Activated CD4-positive, alpha-beta T cell treated with anti-CD3 and anti-CD28 coated beads, Interleukin-2, amount 10 ng/mL, durations not matched to agents 24 days and 14 days (primary cell): ENCODE measurements around the gene PDE4C. TPM values are rescaled to one million over a fixed set of nuclear protein-coding genes. Genes with fewer than 3 reads are reported as not detected.

Experiments used
- DNase-seq: peaks from one replicate; pipeline ENCODE4 v3.0.0; 2022
- H3K27ac Mint-ChIP-seq: one replicate; pipeline ENCODE4 v1.8.0; 2022; ENCODE audit warnings: mild to moderate bottlenecking, mixed read lengths
- H3K27me3 Mint-ChIP-seq: one replicate; pipeline ENCODE4 v1.8.0; 2022; ENCODE audit warnings: mixed read lengths
- H3K36me3 Mint-ChIP-seq: one replicate; pipeline ENCODE4 v1.8.0; 2022; ENCODE audit warnings: low read depth, mild to moderate bottlenecking, mixed read lengths
- H3K4me1 Mint-ChIP-seq: one replicate; pipeline ENCODE4 v1.8.0; 2021; ENCODE audit warnings: mixed read lengths
- H3K4me3 Mint-ChIP-seq: one replicate; pipeline ENCODE4 v1.8.0; 2022; ENCODE audit warnings: mild to moderate bottlenecking, moderate library complexity, mixed read lengths
- H3K9me3 Mint-ChIP-seq: one replicate; pipeline ENCODE4 v1.8.0; 2021; ENCODE audit warnings: mixed read lengths
- intact Hi-C: fragments of 100-400 bp; cut with micrococcal nuclease; formaldehyde crosslinking; loops from one replicate; pipeline ENCODE4 v1.15.1; 2023
- total RNA-seq: library from RNA; stranded (reverse); gene quantifications from 2 replicates; pipeline ENCODE4 v1.2.3, GENCODE V29; 2022

PDE4C gene
- total RNA-seq, 1 donor from 2014 or later = 0.37 TPM

DNA sequence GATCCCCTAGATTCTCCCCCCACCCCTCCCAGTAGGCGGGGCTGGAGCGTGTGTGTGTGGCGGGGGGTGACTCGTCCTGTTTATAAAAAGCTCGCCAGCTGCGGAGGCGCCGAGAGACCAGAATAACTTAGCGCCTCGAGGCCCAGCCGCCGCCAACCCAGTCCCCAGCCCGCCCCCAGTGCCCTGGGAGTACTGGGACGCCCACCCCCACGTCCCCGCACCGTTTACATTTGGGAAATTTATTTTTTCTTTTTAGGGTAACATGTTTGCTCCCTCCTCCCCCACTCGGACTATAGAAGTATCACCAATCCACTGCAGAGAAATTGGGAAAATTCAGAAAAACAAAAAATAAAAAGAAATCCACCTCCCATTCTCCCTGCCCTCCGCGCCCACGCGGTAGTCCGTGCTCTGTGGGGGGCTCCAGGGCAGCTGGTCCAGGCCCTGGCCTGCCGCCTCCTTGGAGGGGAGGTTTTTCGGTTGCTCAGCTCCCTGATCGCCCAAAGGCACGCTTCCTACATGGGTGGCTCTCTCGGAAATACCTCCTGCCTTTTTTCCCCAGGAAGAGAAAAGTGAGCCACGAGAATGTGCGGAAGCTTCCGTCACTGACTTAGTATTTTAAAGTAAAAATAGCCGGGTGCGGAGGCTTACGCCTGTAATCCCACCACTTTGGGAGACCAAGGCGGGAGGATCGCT, 20.9 kb downstream of the PDE4C start:
- Mint-ChIP-seq H3K36me3 (peaks cover 9% of the 10 kb centered on the region), H3K9me3 (no peaks in the 10 kb centered on the region), H3K27me3 (peaks cover 5% of the 10 kb centered on the region), H3K27ac (peak overlapping the region; percentile 95), H3K4me1 (peaks cover 21% of the 10 kb centered on the region), H3K4me3 (peak overlapping the region; percentile 84)
- DNase-seq = peak; percentile 87
- intact Hi-C loops = loop anchor here (2.0 kb wide), 2 partner anchors 19 to 73 kb away; no protein-coding TSS in a partner anchor

- intact Hi-C loops = loop anchor here (1.0 to 5.0 kb wide), 5 partner anchors 12 to 213 kb away; partner anchors contain the start of genes LSM4 and SSBP4
- peak overlapping the region; percentile 95 for H3K27ac Mint-ChIP-seq
Observed at GRCh38 chr19:18204394-18205199, 21.6 kb downstream of the PDE4C start.

DNA sequence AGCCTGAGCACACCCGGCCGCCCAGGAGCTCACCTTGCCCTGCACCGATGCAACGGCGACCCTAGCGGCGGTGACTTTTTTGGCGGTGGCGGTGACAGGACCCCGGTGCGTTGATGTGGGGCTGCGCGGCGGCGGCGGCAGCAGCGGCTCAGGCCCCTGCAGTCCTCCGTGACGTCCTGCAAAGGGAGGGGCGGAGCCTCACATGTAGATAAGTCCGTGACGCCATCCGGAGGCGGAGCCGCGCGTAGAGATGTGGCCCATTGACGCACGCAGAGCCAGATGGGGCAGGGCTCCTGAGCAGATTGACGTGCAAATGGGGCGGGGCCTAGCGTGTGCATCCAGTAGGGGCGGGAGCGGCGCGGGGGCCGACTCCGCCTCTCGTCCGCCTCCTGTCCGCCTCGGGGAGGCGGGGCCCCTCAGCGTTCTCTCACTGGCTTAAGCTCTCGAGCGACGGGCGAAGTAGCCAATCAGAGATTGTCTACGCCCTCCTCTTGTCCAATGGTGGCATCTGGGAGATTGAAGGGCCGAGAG, 22.3 kb downstream of the PDE4C start, which contains the start of gene RAB3A:
Gene RAB3A (minus strand): TSS at position 180 of the 531 bp plus-strand sequence. CDS start 1,302 bp downstream, outside the sequence.
- Mint-ChIP-seq H3K4me1 (peaks cover 21% of the 10 kb centered on the region), H3K27ac (peak within 1 kb of the TSS; percentile 95), H3K9me3 (no peaks in the 10 kb centered on the region), H3K27me3 (peaks cover 3% of the 10 kb centered on the region), H3K36me3 (peaks cover 10% of the 10 kb centered on the region), H3K4me3 (peak within 1 kb of the TSS; percentile 97)
- DNase-seq = peak; percentile 100
- intact Hi-C loops = loop anchor here (1.0 to 5.0 kb wide), 6 partner anchors 12 to 213 kb away; partner anchors contain the start of genes LSM4, PGPEP1 and SSBP4

More at GRCh38 chr19:18204394-18205199, 21.6 kb downstream of the PDE4C start:
- DNase-seq = peak; percentile 88
- peak overlapping the region; percentile 84 for H3K4me3 Mint-ChIP-seq
- H3K36me3 Mint-ChIP-seq = peaks cover 10% of the 10 kb centered on the region
- peaks cover 3% of the 10 kb centered on the region for H3K27me3 Mint-ChIP-seq
- no peaks in the 10 kb centered on the region for H3K9me3 Mint-ChIP-seq
- H3K4me1 Mint-ChIP-seq = peaks cover 21% of the 10 kb centered on the region

DNA sequence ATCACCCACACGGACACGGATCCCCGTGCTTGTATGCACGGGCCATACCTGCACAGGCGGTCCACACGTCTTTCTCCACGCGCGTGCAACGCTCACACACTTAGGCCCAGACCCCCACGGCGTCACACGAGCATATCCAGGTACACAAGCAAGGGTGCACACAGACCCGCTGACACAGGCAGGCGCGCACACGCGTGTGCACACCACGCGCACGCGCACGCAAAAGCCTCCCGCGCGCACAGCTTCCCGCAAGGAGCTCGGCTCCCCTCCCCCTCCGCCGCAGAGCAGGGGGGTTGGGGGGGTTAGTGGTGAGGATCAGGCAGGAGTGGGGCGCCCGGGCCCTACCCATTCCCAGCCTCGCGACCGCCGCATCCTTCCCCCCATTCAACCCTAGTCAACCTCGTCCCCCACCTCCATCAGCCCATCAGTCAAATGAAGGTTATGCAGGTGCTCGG, 22.8 kb downstream of the PDE4C start:
- Mint-ChIP-seq H3K27ac (peak overlapping the region; percentile 87), H3K27me3 (peaks cover 3% of the 10 kb centered on the region), H3K9me3 (no peaks in the 10 kb centered on the region), H3K4me1 (peaks cover 21% of the 10 kb centered on the region), H3K36me3 (peaks cover 12% of the 10 kb centered on the region), H3K4me3 (peak overlapping the region; percentile 97)
- intact Hi-C loops = loop anchor here (1.0 to 5.0 kb wide), 2 partner anchors 137 to 214 kb away; partner anchors contain the start of genes PGPEP1 and SSBP4
- DNase-seq = peak; percentile 88

GRCh38 chr19:18202778-18203407, 23.3 kb downstream of the PDE4C start:
- peak overlapping the region; percentile 87 for H3K27ac Mint-ChIP-seq
- H3K4me1 Mint-ChIP-seq = peaks cover 23% of the 10 kb centered on the region

GRCh38 chr19:18202397-18202777, 23.9 kb downstream of the PDE4C start:
- no peak for DNase-seq
- peaks cover 23% of the 10 kb centered on the region for H3K4me1 Mint-ChIP-seq
- peaks cover 18% of the 10 kb centered on the region for H3K36me3 Mint-ChIP-seq
- intact Hi-C loops = loop anchor here (5.0 kb wide), 1 partner anchor 215 kb away; the partner anchor contains the start of gene SSBP4
- H3K27me3 Mint-ChIP-seq = peaks cover 2% of the 10 kb centered on the region
- H3K27ac Mint-ChIP-seq = no peak overlapping the region
- peak overlapping the region; percentile 97 for H3K4me3 Mint-ChIP-seq
- H3K9me3 Mint-ChIP-seq = no peaks in the 10 kb centered on the region

More at GRCh38 chr19:18202778-18203407, 23.3 kb downstream of the PDE4C start:
- Mint-ChIP-seq H3K27me3 (peaks cover 2% of the 10 kb centered on the region), H3K9me3 (no peaks in the 10 kb centered on the region), H3K4me3 (peak overlapping the region; percentile 97), H3K36me3 (peaks cover 17% of the 10 kb centered on the region)
- DNase-seq = peak; percentile 78
- intact Hi-C loops = loop anchor here (1.0 to 5.0 kb wide), 2 partner anchors 137 to 214 kb away; partner anchors contain the start of genes PGPEP1 and SSBP4

DNA sequence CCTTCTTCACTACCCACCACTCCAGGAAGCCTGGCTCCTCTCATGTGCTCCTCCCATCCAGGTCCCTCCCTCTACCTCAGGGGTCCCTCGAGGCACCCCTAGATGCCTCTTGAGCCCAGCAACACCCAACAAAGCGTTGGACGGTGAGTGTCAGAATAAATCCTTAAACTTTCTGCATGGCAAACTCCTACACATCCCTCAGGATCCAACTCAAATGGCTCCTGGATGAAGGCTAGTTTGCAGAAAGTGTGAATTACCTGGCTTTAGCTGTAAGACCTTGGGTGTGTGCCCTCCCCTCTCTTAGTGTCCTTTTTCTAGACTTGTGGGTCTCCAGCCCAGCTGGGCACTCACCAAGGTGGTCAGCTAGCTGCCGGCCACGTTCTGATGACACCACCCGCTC, 27.9 kb downstream of the PDE4C start:
- DNase-seq = no peak
- Mint-ChIP-seq H3K27ac (no peak overlapping the region), H3K9me3 (no peaks in the 10 kb centered on the region), H3K27me3 (no peaks in the 10 kb centered on the region), H3K4me1 (peaks cover 29% of the 10 kb centered on the region), H3K4me3 (no peak overlapping the region), H3K36me3 (peaks cover 18% of the 10 kb centered on the region)
- intact Hi-C loops = no loop called here

DNA sequence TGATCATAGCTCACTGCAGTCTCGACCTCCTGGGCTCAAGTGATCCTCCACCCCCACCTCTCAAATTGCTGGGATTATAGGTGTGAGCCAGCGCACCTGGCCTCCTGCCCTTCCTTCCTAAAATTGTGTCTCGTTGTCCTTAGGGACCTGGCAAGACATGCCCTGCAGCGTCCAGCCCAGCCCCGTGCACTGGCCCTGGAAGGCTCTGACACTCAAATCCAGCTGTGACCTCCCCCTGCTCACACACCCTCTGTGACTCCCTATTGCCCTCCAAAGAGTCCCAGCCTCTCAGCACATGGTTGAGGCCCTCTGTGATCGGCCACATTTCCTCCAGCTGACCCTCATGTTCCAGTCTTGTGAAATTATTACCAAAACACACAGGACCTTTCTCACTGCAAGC, 28.3 kb downstream of the PDE4C start:
- Mint-ChIP-seq H3K4me3 (no peak overlapping the region), H3K27me3 (no peaks in the 10 kb centered on the region), H3K4me1 (peaks cover 25% of the 10 kb centered on the region), H3K27ac (no peak overlapping the region), H3K9me3 (no peaks in the 10 kb centered on the region), H3K36me3 (peaks cover 20% of the 10 kb centered on the region)
- intact Hi-C loops = no loop called here
- no peak for DNase-seq

DNA sequence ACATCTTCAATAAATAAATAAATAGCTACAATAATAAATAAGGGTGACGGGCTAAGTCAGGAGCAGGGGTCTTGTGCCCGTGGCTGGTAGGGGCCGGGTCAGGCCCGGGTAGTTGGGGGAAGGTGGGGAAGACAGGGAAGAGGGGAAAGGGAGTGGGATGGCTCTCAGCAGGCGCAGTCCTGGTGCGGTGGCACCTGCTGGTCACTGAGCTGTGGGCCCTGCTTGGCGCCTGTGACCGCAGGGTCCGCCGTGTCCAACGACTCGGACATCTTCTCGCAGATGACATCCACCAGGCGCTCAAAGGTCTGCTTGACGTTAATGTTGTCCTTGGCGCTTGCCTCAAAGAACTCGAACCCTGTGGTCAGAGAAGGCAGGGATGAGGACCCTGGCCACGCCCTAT, 28.9 kb downstream of the PDE4C start:
- H3K27ac Mint-ChIP-seq = no peak overlapping the region
- intact Hi-C loops = no loop called here
- no peak overlapping the region for H3K4me3 Mint-ChIP-seq
- H3K36me3 Mint-ChIP-seq = peaks cover 20% of the 10 kb centered on the region
- H3K9me3 Mint-ChIP-seq = no peaks in the 10 kb centered on the region
- no peaks in the 10 kb centered on the region for H3K27me3 Mint-ChIP-seq
- H3K4me1 Mint-ChIP-seq = peaks cover 25% of the 10 kb centered on the region
- no peak for DNase-seq

DNA sequence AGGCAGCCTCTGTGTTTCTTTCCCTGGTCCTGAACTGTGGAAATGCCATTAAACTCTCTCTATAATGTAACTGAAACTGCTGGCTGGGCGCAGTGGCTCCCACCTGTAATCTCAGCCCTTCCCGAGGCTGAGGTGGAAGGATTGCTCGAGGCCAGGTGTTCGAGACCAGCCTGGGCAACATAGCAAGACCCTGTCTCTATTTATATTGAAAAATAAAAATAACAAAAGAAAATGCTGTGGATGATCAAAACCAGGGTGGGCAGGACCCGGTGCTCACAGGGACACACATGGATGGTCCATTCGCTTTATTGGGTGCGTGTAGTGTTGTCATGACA, 29.8 kb downstream of the PDE4C start:
- DNase-seq = no peak
- intact Hi-C loops = no loop called here
- peaks cover 14% of the 10 kb centered on the region for H3K36me3 Mint-ChIP-seq
- H3K4me1 Mint-ChIP-seq = peaks cover 25% of the 10 kb centered on the region
- H3K4me3 Mint-ChIP-seq = no peak overlapping the region
- H3K27me3 Mint-ChIP-seq = no peaks in the 10 kb centered on the region
- H3K9me3 Mint-ChIP-seq = no peaks in the 10 kb centered on the region
- H3K27ac Mint-ChIP-seq = no peak overlapping the region

GRCh38 chr19:18194554-18195238, 31.5 kb downstream of the PDE4C start:
- Mint-ChIP-seq H3K36me3 (peaks cover 11% of the 10 kb centered on the region), H3K9me3 (no peaks in the 10 kb centered on the region), H3K4me3 (peak overlapping the region; percentile 81), H3K4me1 (peaks cover 23% of the 10 kb centered on the region), H3K27me3 (no peaks in the 10 kb centered on the region), H3K27ac (peak overlapping the region; percentile 86)
- DNase-seq = peak; percentile 76
- intact Hi-C loops = no loop called here

- H3K27me3 Mint-ChIP-seq = no peaks in the 10 kb centered on the region
- peak overlapping the region; percentile 86 for H3K27ac Mint-ChIP-seq
- no peaks in the 10 kb centered on the region for H3K9me3 Mint-ChIP-seq
- peak; percentile 64 for DNase-seq
- intact Hi-C loops = no loop called here
- peaks cover 23% of the 10 kb centered on the region for H3K4me1 Mint-ChIP-seq
- H3K4me3 Mint-ChIP-seq = peak overlapping the region; percentile 81
- peaks cover 11% of the 10 kb centered on the region for H3K36me3 Mint-ChIP-seq
Observed at GRCh38 chr19:18194181-18194530, 32.1 kb downstream of the PDE4C start.
